Left lung (tissue), 10 donors: ENCODE results near the gene TRIM14. TPM values are rescaled to one million over a fixed set of nuclear protein-coding genes. Genes with fewer than 3 reads are reported as not detected.
A peak's percentile ranks its signal among the peaks of the same experiment; 100 is the strongest.

Experiments used
- ATAC-seq: fragments of 200-7000 bp; cut with Tn5 transposase; one replicate; pipeline ENCODE4 v1.9.1; 2020; ENCODE audit warnings: moderate library complexity
- DNase-seq, 4 donors: peaks; one replicate each; pipeline ENCODE4 v3.0.0-alpha.2; 2013 to 2020
- H3K27ac ChIP-seq, 2 donors: fragments of 200-600 bp; sonication (generic) in 1 of 2; one replicate each; pipeline versions ENCODE4 v1.5.0 to v1.8.0; 2020 to 2021
- H3K27me3 ChIP-seq, 2 donors: fragments of 200-600 bp; sonication (generic) in 1 of 2; one replicate each; pipeline versions ENCODE4 v1.5.0 to v1.8.0; 2020 to 2021
- H3K36me3 ChIP-seq, 2 donors: fragments of 200-600 bp; sonication (generic) in 1 of 2; one replicate each; pipeline versions ENCODE4 v1.5.0 to v1.8.0; 2020 to 2021
- H3K4me1 ChIP-seq, 2 donors: fragments of 200-600 bp; one replicate each; pipeline ENCODE4 v1.8.0; 2021
- H3K4me3 ChIP-seq, 2 donors: fragments of 200-600 bp; sonication (generic) in 1 of 2; one replicate each; pipeline versions ENCODE4 v1.5.0 to v1.8.0; 2020 to 2021; ENCODE audit warnings: mild to moderate bottlenecking in 1 of 2
- H3K9me3 ChIP-seq, 2 donors: fragments of 200-600 bp; sonication (generic) in 1 of 2; one replicate each; pipeline versions ENCODE4 v1.5.0 to v1.8.0; 2020 to 2021
- CTCF ChIP-seq, 2 donors: fragments of 200-600 bp; sonication (generic) in 1 of 2; IDR thresholded peaks; one replicate each; pipeline versions ENCODE4 v1.5.0 to v1.8.0; 2021; ENCODE audit warnings: antibody characterized with exemption in 2 of 2
- intact Hi-C, 2 donors: fragments of 100-400 bp; cut with DNase I; formaldehyde crosslinking; loops; one replicate each; pipeline versions ENCODE4 v1.11.2 to v1.14.2; 2022
- polyA plus RNA-seq, 6 donors: library from polyadenylated mRNA; unstranded; fragments of 120-200 nt; gene quantifications; one replicate each; pipeline ENCODE4 v1.2.1, GENCODE V29; 2013; ENCODE audit not compliant: insufficient read length in 6 of 6
- total RNA-seq, 2 donors: library from RNA; stranded (reverse); fragmentation: NEBNext Ultra II Directional; extraction: Animal tissue kit (Norgen Biotek cat#: 25700); gene quantifications; one replicate each; pipeline ENCODE4 v1.2.1, GENCODE V29; 2021
- donor health status: DM: no; HTN: yes; CAD: no.
- donor health status: DM: no; HTN: no; CAD: no.

Gene TRIM14
- total and polyA plus RNA-seq, 8 donors = 9.0 to 37.2 (median 10.4) TPM

- DNase-seq (no peak), ATAC-seq (no peak)
- Histone ChIP-seq H3K9me3 (no peaks in the 10 kb centered on the region), H3K27me3 (no peaks in the 10 kb centered on the region), H3K36me3 (peaks cover 0 to 5% of the 10 kb centered on the region in 2 donors), H3K4me3 (no peak overlapping the region), H3K27ac (no peak overlapping the region), H3K4me1 (no peaks in the 10 kb centered on the region)
- intact Hi-C loops = no loop called here
- no peak for TF ChIP-seq CTCF (IDR thresholded peaks at IDR 0.05)
Measured at GRCh38 chr9:98161851-98162250, 42.8 kb upstream of the TRIM14 start.

- Histone ChIP-seq H3K4me3 (no peak overlapping the region), H3K27me3 (no peaks in the 10 kb centered on the region), H3K4me1 (no peaks in the 10 kb centered on the region), H3K9me3 (no peaks in the 10 kb centered on the region), H3K27ac (no peak overlapping the region), H3K36me3 (peaks cover 0 to 8% of the 10 kb centered on the region in 2 donors)
- intact Hi-C loops = no loop called here
- DNase-seq (no peak), ATAC-seq (no peak)
- TF ChIP-seq CTCF (IDR thresholded peaks at IDR 0.05) = no peak
Measured at GRCh38 chr9:98159790-98160189, 40.8 kb upstream of the TRIM14 start.

- Histone ChIP-seq H3K27ac (no peak overlapping the region), H3K27me3 (no peaks in the 10 kb centered on the region), H3K4me1 (no peaks in the 10 kb centered on the region), H3K4me3 (no peak overlapping the region), H3K36me3 (peaks cover 0 to 8% of the 10 kb centered on the region in 2 donors), H3K9me3 (no peaks in the 10 kb centered on the region)
- no peak for DNase-seq
- no peak for ATAC-seq
- intact Hi-C loops = no loop called here
- no peak for TF ChIP-seq CTCF (IDR thresholded peaks at IDR 0.05)
Measured at GRCh38 chr9:98159301-98159700, 40.3 kb upstream of the TRIM14 start.

GRCh38 chr9:98158071-98158831, 39.2 kb upstream of the TRIM14 start:
- no peak overlapping the region for H3K4me3 ChIP-seq
- H3K9me3 ChIP-seq = no peaks in the 10 kb centered on the region
- ATAC-seq = peak; percentile 93
- no peaks in the 10 kb centered on the region for H3K27me3 ChIP-seq
- TF ChIP-seq CTCF (IDR thresholded peaks at IDR 0.05) = no peak
- intact Hi-C loops = no loop called here
- H3K36me3 ChIP-seq = peaks cover 0 to 8% of the 10 kb centered on the region in 2 donors
- H3K4me1 ChIP-seq = no peaks in the 10 kb centered on the region
- H3K27ac ChIP-seq = no peak overlapping the region
- DNase-seq = peak in 1 of 4 donors; percentile 63

GRCh38 chr9:98157372-98157771, 38.4 kb upstream of the TRIM14 start:
- DNase-seq (no peak), ATAC-seq (no peak)
- peak overlapping the region in 1 of 2 donors; percentile 38 for H3K27ac ChIP-seq
- no peak for TF ChIP-seq CTCF (IDR thresholded peaks at IDR 0.05)
- peaks cover 0 to 8% of the 10 kb centered on the region in 2 donors for H3K36me3 ChIP-seq
- H3K4me3 ChIP-seq = no peak overlapping the region
- intact Hi-C loops = no loop called here
- H3K9me3 ChIP-seq = no peaks in the 10 kb centered on the region
- no peaks in the 10 kb centered on the region for H3K27me3 ChIP-seq
- no peaks in the 10 kb centered on the region for H3K4me1 ChIP-seq
